Uterus (tissue), 2 donors: Measurements from ENCODE around the gene PPBP.

Experiments
- POLR2A ChIP-seq, 2 donors: fragments of 450-650 bp; IDR thresholded peaks; one replicate each; pipeline ENCODE4 v1.6.1; 2016; ENCODE audit warnings: antibody characterized with exemption in 2 of 2, mild to moderate bottlenecking in 1 of 2, moderate library complexity in 1 of 2
- TF ChIP-seq, protein P1 (sequence below), 4 experiments: fragments of 200-600 bp in 2 of 4; fragments of 450-650 bp in 2 of 4; sonication (generic) in 2 of 4; IDR thresholded peaks; one replicate each; pipeline ENCODE4 v1.5.1; 2016 to 2019; ENCODE audit warnings: antibody characterized with exemption in 4 of 4, mild to moderate bottlenecking in 2 of 4, moderate library complexity in 1 of 4

DNA sequence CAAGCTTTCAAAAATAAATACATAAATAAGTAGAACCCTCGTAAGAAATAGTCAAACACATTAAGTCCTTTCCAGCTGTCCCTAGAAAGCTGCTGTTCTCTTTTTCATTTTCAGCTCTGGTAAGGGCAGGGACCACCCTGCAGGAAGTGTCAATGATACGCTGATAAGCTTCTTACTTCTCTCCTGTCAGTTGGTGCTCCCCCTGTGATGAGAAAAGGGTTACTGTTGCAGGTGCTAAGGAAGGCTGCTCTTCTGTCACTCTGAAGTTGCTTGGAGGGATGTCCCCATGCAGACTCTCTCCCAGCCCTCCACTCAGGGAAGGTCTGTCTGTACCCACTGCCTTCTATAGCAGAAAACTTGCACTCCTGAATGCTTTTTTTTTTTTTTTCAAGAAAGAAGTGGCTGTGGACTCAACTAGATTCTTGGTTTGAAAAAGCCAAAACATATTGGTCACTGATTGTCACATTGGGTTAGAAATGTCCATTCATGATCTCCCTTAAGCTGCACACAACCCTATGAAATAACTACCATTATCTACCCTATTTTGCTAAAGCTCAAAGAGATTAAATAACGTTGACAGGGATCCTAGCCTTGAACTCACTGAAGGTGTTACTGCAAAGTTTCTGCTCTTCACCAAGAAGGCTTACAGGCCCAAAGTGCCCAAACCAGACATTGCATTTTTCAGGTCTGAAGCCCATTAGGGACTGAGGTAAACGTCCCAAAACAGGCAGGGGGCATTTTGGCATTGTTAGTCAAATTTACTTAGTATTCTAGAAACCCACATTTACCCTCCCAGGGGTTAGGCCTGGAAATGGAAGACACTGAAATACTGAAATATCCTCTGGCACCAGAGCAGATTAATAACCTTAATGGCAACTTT is 49.3 kb upstream of the PPBP start:
- TF ChIP-seq, protein P1, sequence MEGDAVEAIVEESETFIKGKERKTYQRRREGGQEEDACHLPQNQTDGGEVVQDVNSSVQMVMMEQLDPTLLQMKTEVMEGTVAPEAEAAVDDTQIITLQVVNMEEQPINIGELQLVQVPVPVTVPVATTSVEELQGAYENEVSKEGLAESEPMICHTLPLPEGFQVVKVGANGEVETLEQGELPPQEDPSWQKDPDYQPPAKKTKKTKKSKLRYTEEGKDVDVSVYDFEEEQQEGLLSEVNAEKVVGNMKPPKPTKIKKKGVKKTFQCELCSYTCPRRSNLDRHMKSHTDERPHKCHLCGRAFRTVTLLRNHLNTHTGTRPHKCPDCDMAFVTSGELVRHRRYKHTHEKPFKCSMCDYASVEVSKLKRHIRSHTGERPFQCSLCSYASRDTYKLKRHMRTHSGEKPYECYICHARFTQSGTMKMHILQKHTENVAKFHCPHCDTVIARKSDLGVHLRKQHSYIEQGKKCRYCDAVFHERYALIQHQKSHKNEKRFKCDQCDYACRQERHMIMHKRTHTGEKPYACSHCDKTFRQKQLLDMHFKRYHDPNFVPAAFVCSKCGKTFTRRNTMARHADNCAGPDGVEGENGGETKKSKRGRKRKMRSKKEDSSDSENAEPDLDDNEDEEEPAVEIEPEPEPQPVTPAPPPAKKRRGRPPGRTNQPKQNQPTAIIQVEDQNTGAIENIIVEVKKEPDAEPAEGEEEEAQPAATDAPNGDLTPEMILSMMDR (IDR thresholded peaks at IDR 0.05): no peak
- TF ChIP-seq POLR2A (IDR thresholded peaks at IDR 0.05): no peak
